Activated gamma-delta T cell (primary cell): ENCODE results near the gene SLC19A1.

Source experiments
- DNase-seq: peaks from one replicate; lab custom pipeline; 2025; lab: John Stamatoyannopoulos, UW

SLC19A1 gene

GRCh38 chr21:45493401-45494001, 48.7 kb downstream of the SLC19A1 start:
- DNase-seq = no peak

GRCh38 chr21:45492765-45493164, 49.5 kb downstream of the SLC19A1 start:
- no peak for DNase-seq

GRCh38 chr21:45491623-45492022, 50.6 kb downstream of the SLC19A1 start:
- DNase-seq = no peak

- DNase-seq = no peak
These were observed 51.2 kb downstream of the SLC19A1 start for GRCh38 chr21:45491056-45491455.

- no peak for DNase-seq
These were observed 52.0 kb downstream of the SLC19A1 start for GRCh38 chr21:45490049-45490731.

GRCh38 chr21:45489722-45489982, 52.6 kb downstream of the SLC19A1 start:
- DNase-seq = no peak

GRCh38 chr21:45488931-45489721, 53.1 kb downstream of the SLC19A1 start:
- no peak for DNase-seq

GRCh38 chr21:45487891-45488600, 54.2 kb downstream of the SLC19A1 start:
- DNase-seq = no peak

GRCh38 chr21:45487161-45487806, 55.0 kb downstream of the SLC19A1 start:
- no peak for DNase-seq

- no peak for DNase-seq
These were observed 55.6 kb downstream of the SLC19A1 start for GRCh38 chr21:45486443-45487160.

- no peak for DNase-seq
These were observed 56.4 kb downstream of the SLC19A1 start for GRCh38 chr21:45485686-45486442.

- DNase-seq = no peak
These were observed 57.9 kb downstream of the SLC19A1 start for GRCh38 chr21:45484318-45484717.

- DNase-seq = no peak
These were observed 59.1 kb downstream of the SLC19A1 start for GRCh38 chr21:45482899-45483821.

- no peak for DNase-seq
These were observed 60.0 kb downstream of the SLC19A1 start for GRCh38 chr21:45481977-45482898.

- DNase-seq = no peak
These were observed 60.7 kb downstream of the SLC19A1 start for GRCh38 chr21:45481566-45481965.

GRCh38 chr21:45480701-45481500, 61.3 kb downstream of the SLC19A1 start:
- no peak for DNase-seq
